K562 (cell line): Measurements from ENCODE around the gene SCN5A. TPM values are rescaled to one million over a fixed set of nuclear protein-coding genes. Genes with fewer than 3 reads are reported as not detected.

Experiments
- ARID1B ChIP-seq: fragments of 450-650 bp; IDR thresholded peaks from 2 replicates; pipeline ENCODE4 v1.6.1; 2016; ENCODE audit warnings: antibody characterized with exemption, mild to moderate bottlenecking, inconsistent platforms
- ATF6 ChIP-seq: sonication (generic); formaldehyde crosslinking; IDR thresholded peaks from 2 replicates; pipeline ENCODE4 v1.4.0; 2020; ENCODE audit warnings: mild to moderate bottlenecking, missing genetic modification reagents
- CREB1 ChIP-seq, 2 experiments: sonication (generic) in 1 of 2; formaldehyde crosslinking in 1 of 2; IDR thresholded peaks; 2 replicates each; pipeline versions ENCODE4 v1.6.1 to v1.8.0; 2012 to 2022; ENCODE audit warnings: inconsistent platforms in 1 of 2, mild to moderate bottlenecking in 1 of 2, missing genetic modification reagents in 1 of 2, moderate library complexity in 1 of 2
- DPF2 ChIP-seq: fragments of 450-650 bp; IDR thresholded peaks from 2 replicates; pipeline ENCODE4 v1.6.1; 2016
- ESRRB ChIP-seq: fragments of 250-450 bp; sonication (Bioruptor Pico); IDR thresholded peaks from 2 replicates; pipeline ENCODE4 v1.5.0; 2020; ENCODE audit warnings: mild to moderate bottlenecking, moderate library complexity, borderline replicate concordance
- KDM1A ChIP-seq, 2 experiments: fragments of 450-650 bp; IDR thresholded peaks; 2 replicates each; pipeline ENCODE4 v1.6.1; 2016; ENCODE audit warnings: mild to moderate bottlenecking in 2 of 2
- NELFE ChIP-seq: IDR thresholded peaks from 2 replicates; pipeline ENCODE4 v1.6.1; 2011; ENCODE audit warnings: mild to moderate bottlenecking; ENCODE audit not compliant: insufficient read depth, insufficient read length
- RBFOX2 ChIP-seq: fragments of 200-400 bp; formaldehyde crosslinking; IDR thresholded peaks from 2 replicates; pipeline ENCODE4 v1.6.1; 2017; ENCODE audit warnings: low read depth, mild to moderate bottlenecking, low read length, moderate library complexity
- RBM14 ChIP-seq: fragments of 200-400 bp; formaldehyde crosslinking; IDR thresholded peaks from 2 replicates; pipeline ENCODE4 v1.6.1; 2018; ENCODE audit warnings: low read depth, mild to moderate bottlenecking, low read length, moderate library complexity, borderline replicate concordance; ENCODE audit not compliant: insufficient read depth
- TRIM24 ChIP-seq, 2 experiments: fragments of 450-650 bp; IDR thresholded peaks; 2 replicates each; pipeline ENCODE4 v1.6.1; 2016
- USF1 ChIP-seq: sonication (generic); formaldehyde crosslinking; IDR thresholded peaks from 2 replicates; pipeline ENCODE4 v1.9.0; 2022; ENCODE audit warnings: mild to moderate bottlenecking, missing genetic modification reagents
- YBX1 ChIP-seq: fragments of 450-650 bp; IDR thresholded peaks from 2 replicates; pipeline ENCODE4 v1.7.1; 2016; ENCODE audit warnings: mild to moderate bottlenecking
- ZBTB2 ChIP-seq: fragments of 450-650 bp; IDR thresholded peaks from 2 replicates; pipeline ENCODE4 v1.6.1; 2016; ENCODE audit warnings: antibody characterized with exemption
- ZFX ChIP-seq: sonication (generic); formaldehyde crosslinking; IDR thresholded peaks from 2 replicates; pipeline ENCODE4 v1.8.0; 2022; ENCODE audit warnings: mild to moderate bottlenecking, missing genetic modification reagents, moderate library complexity
- ZMIZ1 ChIP-seq, 2 experiments: fragments of 150-350 bp in 1 of 2; IDR thresholded peaks; 2 replicates each; pipeline ENCODE4 v1.6.1; 2012 to 2016; ENCODE audit warnings: low read depth in 2 of 2, low read length in 2 of 2, mild to moderate bottlenecking in 1 of 2, moderate library complexity in 1 of 2
- ZNF584 ChIP-seq: fragments of 200-800 bp; sonication (Bioruptor generic); IDR thresholded peaks from 2 replicates; pipeline ENCODE4 v1.6.1; 2016; ENCODE audit warnings: low read depth, mild to moderate bottlenecking, missing genetic modification characterization, missing compliant biosample characterization
- polyA plus RNA-seq, 8 experiments: library from polyadenylated mRNA; depleted of rRNA in 4 of 8; stranded (reverse) in 5 of 8; unstranded in 3 of 8; fragments of >200 nt; fragmentation: Nextera tagmentation in 2 of 8; fragmentation: Illumina TruSeq in 1 of 8; extraction: Ambion mirVana in 2 of 8; extraction: Trizol in 1 of 8; gene quantifications; 2 replicates each; pipeline versions ENCODE4 v1.2.1 to v1.2.3, GENCODE V29; 2011 to 2014; ENCODE audit warnings: inconsistent platforms in 1 of 8, missing spikeins in 1 of 8
- total RNA-seq, 7 experiments: library from RNA; depleted of rRNA in 6 of 7; stranded (reverse); fragments of >200 nt in 6 of 7; fragmentation: Illumina TruSeq in 2 of 7; extraction: Trizol in 2 of 7; gene quantifications; 2 replicates each; pipeline versions ENCODE4 v1.2.1 to v1.2.3, GENCODE V29; 2011 to 2021; ENCODE audit warnings: low replicate concordance in 1 of 7

The SCN5A gene
- total and polyA plus RNA-seq, 9 of the 15 experiments (the other 6 are each of a cell fraction or from before 2014, with no cell fraction given) = 0.07 to 1.4 (median 0.21) TPM; not detected in 2

- no peak for TF ChIP-seq YBX1
- peak; percentile 34; the same call in 1 of the 2 replicates for TF ChIP-seq DPF2
- 0 out of 2 replicates have a peak, but pooled peaks have one; percentile 29 for TF ChIP-seq ARID1B
- no peak for TF ChIP-seq ZMIZ1 (IDR thresholded peaks at IDR 0.05; ENCODE audit: low read depth in 2 of 2, low read length in 2 of 2)
- TF ChIP-seq NELFE = no peak
- TF ChIP-seq ZBTB2 = peak; percentile 51
- no peak for TF ChIP-seq ATF6 (CRISPR knock-in tag)
- TF ChIP-seq ESRRB = no peak
- TF ChIP-seq TRIM24 (IDR thresholded peaks at IDR 0.05) = no peak
- 0 out of 2 replicates have a peak, but pooled peaks have one; percentile 12 for TF ChIP-seq CREB1 (IDR thresholded peaks at IDR 0.05)
- TF ChIP-seq CREB1 (CRISPR knock-in tag; IDR thresholded peaks at IDR 0.05) = no peak
- no peak for TF ChIP-seq KDM1A (IDR thresholded peaks at IDR 0.05)
- TF ChIP-seq ZNF584 (CRISPR knock-in tag) = no peak
- TF ChIP-seq USF1 (CRISPR knock-in tag) = peak; percentile 67
- no peak for TF ChIP-seq RBM14
- TF ChIP-seq RBFOX2 = peak; percentile 57
- no peak for TF ChIP-seq ZFX (CRISPR knock-in tag)
Measured at GRCh38 chr3:38649500-38650247, at the start of gene SCN5A (continued).
